Measurements from ENCODE around the gene MCM3AP. TPM values are rescaled to one million over a fixed set of nuclear protein-coding genes. Genes with fewer than 3 reads are reported as not detected.
A peak's percentile ranks its signal among the peaks of the same experiment; 100 is the strongest.

The MCM3AP gene
- total and polyA plus RNA-seq, 2 experiments from 2014 or later: 35.4 to 64.8 TPM

DNA sequence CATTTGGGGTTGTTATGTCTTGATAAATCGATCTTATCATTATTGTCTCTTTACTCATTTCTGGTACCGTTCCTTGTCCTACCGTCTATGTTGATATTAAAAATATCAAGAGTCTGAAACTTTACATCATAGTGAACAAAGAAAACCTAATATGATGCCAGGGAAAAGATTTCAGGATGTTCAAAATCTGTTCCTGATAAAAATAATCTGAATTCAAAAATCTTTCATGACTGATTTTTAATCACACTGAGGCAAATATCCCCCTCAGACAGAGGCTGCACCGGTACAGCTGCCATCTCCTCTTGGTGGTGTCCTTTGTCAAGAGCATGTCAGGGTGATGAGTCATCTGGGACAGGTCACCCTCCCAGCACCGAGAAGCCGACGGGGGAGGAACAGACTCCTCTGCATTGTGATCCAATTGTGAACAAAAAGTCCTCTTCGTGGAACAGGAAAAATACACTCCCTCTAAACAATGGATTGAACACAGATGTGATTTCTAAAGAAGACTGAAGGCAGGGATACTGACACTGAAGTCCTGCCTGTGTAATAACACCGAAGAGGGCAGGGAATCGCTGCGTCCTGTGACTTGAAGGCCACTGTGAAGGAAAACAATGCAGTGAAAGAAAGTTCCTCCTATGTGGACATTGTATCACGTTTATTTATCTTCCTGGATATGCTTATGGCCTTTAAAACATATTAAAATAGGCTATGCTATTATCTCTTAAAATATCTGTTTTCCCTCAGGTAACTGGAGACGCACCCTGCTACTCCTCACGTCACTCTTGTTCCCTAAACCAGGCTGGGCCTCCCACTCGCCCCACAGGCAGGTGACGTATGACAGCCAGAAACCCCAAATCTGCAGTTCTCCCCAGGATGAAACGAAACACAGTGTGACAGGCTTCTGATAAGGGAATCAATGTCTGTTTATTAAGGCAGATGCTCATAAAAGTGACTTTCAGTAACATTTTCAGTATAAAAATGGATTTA, 96.9 kb downstream of the MCM3AP start:
- H3K9me3 ChIP-seq (ENCODE audit: low read depth): no peaks in the 10 kb centered on the region
- DNase-seq (ENCODE audit: low spot score): peak; percentile 76
- TF ChIP-seq EZH2phosphoT487 (IDR thresholded peaks at IDR 0.05; ENCODE audit: low read depth, severe bottlenecking, unreplicated experiment) (no peak), CTCF (IDR thresholded peaks at IDR 0.05; ENCODE audit: poor library complexity) (no peak), EZH2 (IDR thresholded peaks at IDR 0.05; ENCODE audit: borderline replicate concordance) (no peak)
- WGBS (ENCODE audit: low lambda C conversion rate, missing lambda C conversion rate): 48% methylated on average over 17 of the region's 17 CpGs
- no peaks in the 10 kb centered on the region for H3K9me2 ChIP-seq (replicated peaks; ENCODE audit: insufficient read depth)
- no peaks in the 10 kb centered on the region for H3K36me3 ChIP-seq (replicated peaks; ENCODE audit: insufficient read depth, low read depth)
- H3K4me3 ChIP-seq: no peak overlapping the region
- H4K20me1 ChIP-seq (ENCODE audit: insufficient read depth, poor library complexity, severe bottlenecking): no peaks in the 10 kb centered on the region
- no peak overlapping the region for H2AFZ ChIP-seq
- H3K27me3 ChIP-seq: no peaks in the 10 kb centered on the region
- peaks cover 16% of the 10 kb centered on the region for H3K4me1 ChIP-seq (ENCODE audit: insufficient read depth)
- no peaks in the 10 kb centered on the region for H3K79me2 ChIP-seq
- H3K27ac ChIP-seq: peak overlapping the region; percentile 90
- H3K4me2 ChIP-seq: peak overlapping the region; percentile 50

DNA sequence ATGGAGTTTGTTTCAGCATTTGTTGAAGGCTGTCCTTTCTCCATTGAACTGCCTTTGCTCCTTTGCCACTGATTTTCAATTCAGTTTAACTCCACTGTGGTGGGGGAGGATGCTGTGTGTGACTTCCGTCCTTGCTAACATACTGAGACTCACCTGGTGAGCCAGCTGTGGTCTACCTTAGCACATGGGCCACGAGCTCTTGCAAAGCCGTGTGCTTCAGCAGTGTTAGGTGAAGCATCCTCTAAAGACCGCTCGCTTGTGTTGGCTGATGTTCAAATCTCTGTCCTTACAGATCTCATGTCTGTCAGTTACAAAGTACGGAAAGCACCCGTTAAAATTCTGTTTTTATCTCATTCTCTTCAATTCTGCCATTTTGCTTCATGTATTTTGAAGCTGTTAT, 97.6 kb downstream of the MCM3AP start:
- Histone ChIP-seq H4K20me1 (ENCODE audit: insufficient read depth, poor library complexity, severe bottlenecking) (no peaks in the 10 kb centered on the region), H3K4me2 (no peak overlapping the region), H3K27ac (peak overlapping the region; percentile 90), H3K9me2 (replicated peaks; ENCODE audit: insufficient read depth) (no peaks in the 10 kb centered on the region), H3K9me3 (ENCODE audit: low read depth) (no peaks in the 10 kb centered on the region), H2AFZ (no peak overlapping the region), H3K4me3 (no peak overlapping the region), H3K27me3 (no peaks in the 10 kb centered on the region), H3K36me3 (replicated peaks; ENCODE audit: insufficient read depth, low read depth) (no peaks in the 10 kb centered on the region), H3K4me1 (ENCODE audit: insufficient read depth) (peaks cover 16% of the 10 kb centered on the region), H3K79me2 (no peaks in the 10 kb centered on the region)
- DNase-seq (ENCODE audit: low spot score): no peak
- 89% methylated on average over 7 of the region's 7 CpGs for WGBS (ENCODE audit: low lambda C conversion rate, missing lambda C conversion rate)
- TF ChIP-seq EZH2phosphoT487 (IDR thresholded peaks at IDR 0.05; ENCODE audit: low read depth, severe bottlenecking, unreplicated experiment) (no peak), CTCF (IDR thresholded peaks at IDR 0.05; ENCODE audit: poor library complexity) (no peak), EZH2 (IDR thresholded peaks at IDR 0.05; ENCODE audit: borderline replicate concordance) (no peak)

- no peaks in the 10 kb centered on the region for H3K27me3 ChIP-seq
- no peak overlapping the region for H2AFZ ChIP-seq
- H3K27ac ChIP-seq: no peak overlapping the region
- no peak overlapping the region for H3K4me3 ChIP-seq
- H3K36me3 ChIP-seq (replicated peaks; ENCODE audit: insufficient read depth, low read depth): no peaks in the 10 kb centered on the region
- no peaks in the 10 kb centered on the region for H4K20me1 ChIP-seq (ENCODE audit: insufficient read depth, poor library complexity, severe bottlenecking)
- no peak for DNase-seq (ENCODE audit: low spot score)
- WGBS (ENCODE audit: low lambda C conversion rate, missing lambda C conversion rate): 95% methylated on average over 8 of the region's 8 CpGs
- TF ChIP-seq EZH2phosphoT487 (IDR thresholded peaks at IDR 0.05; ENCODE audit: low read depth, severe bottlenecking, unreplicated experiment): no peak
- TF ChIP-seq CTCF (IDR thresholded peaks at IDR 0.05; ENCODE audit: poor library complexity): no peak
- no peak for TF ChIP-seq EZH2 (IDR thresholded peaks at IDR 0.05; ENCODE audit: borderline replicate concordance)
- peaks cover 16% of the 10 kb centered on the region for H3K4me1 ChIP-seq (ENCODE audit: insufficient read depth)
- H3K4me2 ChIP-seq: no peak overlapping the region
- H3K79me2 ChIP-seq: no peaks in the 10 kb centered on the region
- no peaks in the 10 kb centered on the region for H3K9me3 ChIP-seq (ENCODE audit: low read depth)
- no peaks in the 10 kb centered on the region for H3K9me2 ChIP-seq (replicated peaks; ENCODE audit: insufficient read depth)
Observed at GRCh38 chr21:46187261-46187660, 98.2 kb downstream of the MCM3AP start.

Measured in hepatocyte (in vitro differentiated cells).